Measurements from ENCODE around the gene PBRM1.

GRCh38 chr3:52527732-52528585 is 157.8 kb downstream of the PBRM1 start:
- TF ChIP-seq CTCF (conservative IDR thresholded peaks at IDR 0.05) (no peak), EZH2 (IDR thresholded peaks at IDR 0.05; ENCODE audit: low read depth) (no peak)
